ENCODE results near the gene ZGRF1. TPM values are rescaled to one million over a fixed set of nuclear protein-coding genes. Genes with fewer than 3 reads are reported as not detected.

Gene ZGRF1
- total and polyA plus RNA-seq, 9 of the 15 experiments (the other 6 are each of a cell fraction or from before 2014, with no cell fraction given) = 8.8 to 35.2 (median 22.0) TPM

DNA sequence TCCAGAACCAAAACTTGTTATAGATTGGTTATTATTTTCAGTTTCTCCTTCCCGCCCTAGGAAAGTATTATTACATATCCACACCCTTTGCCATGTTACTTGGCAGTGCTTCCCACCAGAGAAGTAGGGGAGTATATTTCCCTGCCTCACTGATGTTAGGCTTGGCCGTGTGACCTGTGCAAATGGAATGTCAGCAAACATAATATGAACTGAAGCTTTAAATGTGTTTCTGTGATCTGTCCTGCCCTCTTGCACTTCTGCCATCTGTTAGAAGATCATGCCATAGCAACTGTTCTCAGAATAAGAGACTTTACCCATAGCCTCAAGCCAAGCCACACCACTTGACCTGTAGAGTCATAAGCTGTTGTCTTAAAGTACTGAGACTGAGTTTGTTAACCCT is 84.0 kb downstream of the ZGRF1 start:
- Histone ChIP-seq H3K27me3 (ENCODE audit: control insufficient read depth in 2 of 2, insufficient read depth in 2 of 2, low read length in 2 of 2) (no peaks in the 10 kb centered on the region), H3K9me3 (replicated peaks; ENCODE audit: control insufficient read depth, insufficient read depth, low read depth, low read length) (no peaks in the 10 kb centered on the region), H3K9ac (ENCODE audit: insufficient read depth in 1 of 2, low read depth in 2 of 2, low read length in 2 of 2) (no peak overlapping the region), H3K4me3 (no peak overlapping the region), H3K27ac (ENCODE audit: extremely low read depth, low read depth, low read length) (no peak overlapping the region), H2AFZ (ENCODE audit: low read depth, low read length) (no peak overlapping the region), H4K20me1 (replicated peaks; ENCODE audit: control insufficient read depth, insufficient read depth, low read length) (no peaks in the 10 kb centered on the region), H3K36me3 (ENCODE audit: control insufficient read depth, insufficient read depth, low read length) (peaks cover 18% of the 10 kb centered on the region; the same call in 1 of the 3 replicates), H3K79me2 (ENCODE audit: control insufficient read depth, insufficient read depth, low read length) (no peaks in the 10 kb centered on the region), H3K4me2 (ENCODE audit: insufficient read depth, low read length) (no peak overlapping the region), H3K4me1 (replicated peaks in 1 of 2; ENCODE audit: control insufficient read depth in 2 of 2, insufficient read depth in 2 of 2, low read length in 2 of 2) (no peaks in the 10 kb centered on the region), H3K9me1 (ENCODE audit: control insufficient read depth, insufficient read depth, low read length) (no peaks in the 10 kb centered on the region)
- BruUV-seq (replicated peaks) = no TSS peak
- peak; percentile 54 for FAIRE-seq
- in situ Hi-C loops (cut with MboI) = no loop called here
- TF ChIP-seq CTBP1 (IDR thresholded peaks at IDR 0.05; ENCODE audit: borderline replicate concordance) (no peak), CBFA2T3 (IDR thresholded peaks at IDR 0.05) (no peak), ZSCAN29 (IDR thresholded peaks at IDR 0.05) (no peak), GATAD2A (IDR thresholded peaks at IDR 0.05) (no peak), ILF3 (IDR thresholded peaks at IDR 0.05; ENCODE audit: borderline replicate concordance) (no peak), FOXJ2 (tag; IDR thresholded peaks at IDR 0.05) (no peak), SMAD4 (CRISPR knock-in tag; conservative IDR thresholded peaks at IDR 0.05) (no peak)
- intact Hi-C loops (cut with micrococcal nuclease) = no loop called here
- CTCF ChIA-PET (ENCODE audit: low intra/inter-chr PET ratio) = no interaction called here
- WGBS (ENCODE audit: insufficient coverage, low coverage, missing lambda C conversion rate) = 61% methylated on average over 2 of the region's 2 CpGs
- no peak for DNase-seq (ENCODE audit: extremely low read depth in 1 of 4, low spot score in 3 of 4)
- POLR2A ChIA-PET = no interaction called here
- no peak for ATAC-seq

DNA sequence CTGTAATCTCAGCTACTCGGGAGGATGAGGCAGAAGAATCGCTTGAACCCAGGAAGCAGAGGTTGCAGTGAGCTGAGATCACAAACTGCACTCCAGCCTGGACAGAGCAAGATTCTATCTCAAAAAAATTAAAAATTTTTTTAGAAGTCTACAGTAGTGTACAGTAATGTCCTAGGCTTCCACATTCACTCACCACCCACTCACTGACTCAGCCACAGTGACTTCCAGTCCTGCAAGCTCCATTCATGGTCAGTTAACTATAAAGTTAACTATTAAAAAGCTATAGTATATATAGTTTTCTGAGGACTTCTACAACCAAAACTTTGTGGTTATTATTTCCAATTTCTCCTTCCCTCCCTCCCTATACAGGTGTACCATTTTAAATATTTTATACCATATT is 86.0 kb downstream of the ZGRF1 start:
- no peaks in the 10 kb centered on the region for H3K79me2 ChIP-seq (ENCODE audit: control insufficient read depth, insufficient read depth, low read length)
- H3K4me3 ChIP-seq = no peak overlapping the region
- H3K9ac ChIP-seq (ENCODE audit: insufficient read depth in 1 of 2, low read depth in 2 of 2, low read length in 2 of 2) = no peak overlapping the region
- no peak for ATAC-seq
- in situ Hi-C loops (cut with MboI) (no loop called here), intact Hi-C loops (cut with micrococcal nuclease) (no loop called here)
- H4K20me1 ChIP-seq (replicated peaks; ENCODE audit: control insufficient read depth, insufficient read depth, low read length) = no peaks in the 10 kb centered on the region
- no peaks in the 10 kb centered on the region for H3K27me3 ChIP-seq (ENCODE audit: control insufficient read depth in 2 of 2, insufficient read depth in 2 of 2, low read length in 2 of 2)
- BruUV-seq (replicated peaks) = no TSS peak
- H3K4me1 ChIP-seq (replicated peaks in 1 of 2; ENCODE audit: control insufficient read depth in 2 of 2, insufficient read depth in 2 of 2, low read length in 2 of 2) = no peaks in the 10 kb centered on the region
- peaks cover 14% of the 10 kb centered on the region; the same call in 1 of the 3 replicates for H3K36me3 ChIP-seq (ENCODE audit: control insufficient read depth, insufficient read depth, low read length)
- H3K9me1 ChIP-seq (ENCODE audit: control insufficient read depth, insufficient read depth, low read length) = no peaks in the 10 kb centered on the region
- no peak overlapping the region for H3K27ac ChIP-seq (ENCODE audit: extremely low read depth, low read depth, low read length)
- DNase-seq (ENCODE audit: extremely low read depth in 1 of 4, low spot score in 3 of 4) = no peak
- H2AFZ ChIP-seq (ENCODE audit: low read depth, low read length) = no peak overlapping the region
- FAIRE-seq = no peak
- TF ChIP-seq EGR1 (conservative IDR thresholded peaks at IDR 0.05) (peak; percentile 27; the same call in 1 of the 2 replicates), TCF7L2 (IDR thresholded peaks at IDR 0.05; ENCODE audit: low read depth, low read length) (no peak), CHCHD3 (CRISPR knock-in tag; IDR thresholded peaks at IDR 0.05) (no peak), ZNF23 (CRISPR knock-in tag; IDR thresholded peaks at IDR 0.05) (no peak), HMGN3 (IDR thresholded peaks at IDR 0.05; ENCODE audit: borderline replicate concordance, extremely low read depth, insufficient read length, low read depth, low read length) (no peak)
- TF ChIP-seq, protein P1, sequence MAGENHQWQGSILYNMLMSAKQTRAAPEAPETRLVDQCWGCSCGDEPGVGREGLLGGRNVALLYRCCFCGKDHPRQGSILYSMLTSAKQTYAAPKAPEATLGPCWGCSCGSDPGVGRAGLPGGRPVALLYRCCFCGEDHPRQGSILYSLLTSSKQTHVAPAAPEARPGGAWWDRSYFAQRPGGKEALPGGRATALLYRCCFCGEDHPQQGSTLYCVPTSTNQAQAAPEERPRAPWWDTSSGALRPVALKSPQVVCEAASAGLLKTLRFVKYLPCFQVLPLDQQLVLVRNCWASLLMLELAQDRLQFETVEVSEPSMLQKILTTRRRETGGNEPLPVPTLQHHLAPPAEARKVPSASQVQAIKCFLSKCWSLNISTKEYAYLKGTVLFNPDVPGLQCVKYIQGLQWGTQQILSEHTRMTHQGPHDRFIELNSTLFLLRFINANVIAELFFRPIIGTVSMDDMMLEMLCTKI (IDR thresholded peaks at IDR 0.05; ENCODE audit: partially characterized antibody) = no peak
- ChIA-PET CTCF (ENCODE audit: low intra/inter-chr PET ratio) (no interaction called here), POLR2A (no interaction called here)
- WGBS (ENCODE audit: insufficient coverage, low coverage, missing lambda C conversion rate) = 90% methylated on average over 2 of the region's 2 CpGs
- no peaks in the 10 kb centered on the region for H3K9me3 ChIP-seq (replicated peaks; ENCODE audit: control insufficient read depth, insufficient read depth, low read depth, low read length)
- H3K4me2 ChIP-seq (ENCODE audit: insufficient read depth, low read length) = no peak overlapping the region
